GM06990 (cell line): Measurements from ENCODE around the gene HOXB6.

Source experiments
- DNase-seq: peaks from one replicate; pipeline ENCODE4 v3.0.0-alpha.2; 2011; ENCODE audit not compliant: insufficient read length; ENCODE audit errors: extremely low read depth
- H3K27me3 ChIP-seq: replicated peaks from 2 replicates; pipeline ENCODE4 v1.6.0; 2011; ENCODE audit warnings: low read length; ENCODE audit not compliant: control insufficient read depth, insufficient read depth
- H3K36me3 ChIP-seq: 2 replicates; pipeline ENCODE4 v1.5.1; 2011; ENCODE audit warnings: low read length; ENCODE audit not compliant: control insufficient read depth, insufficient read depth
- H3K4me3 ChIP-seq: replicated peaks from 2 replicates; pipeline ENCODE4 v1.5.1; 2011; ENCODE audit warnings: low read depth, mild to moderate bottlenecking, control low read depth, low read length
- TF ChIP-seq, protein P1 (sequence below): IDR thresholded peaks from 2 replicates; pipeline ENCODE4 v1.5.1; 2011; ENCODE audit warnings: low read length, control low read depth, mild to moderate bottlenecking, inconsistent platforms; ENCODE audit not compliant: insufficient read depth, poor library complexity, severe bottlenecking

The HOXB6 gene

DNA sequence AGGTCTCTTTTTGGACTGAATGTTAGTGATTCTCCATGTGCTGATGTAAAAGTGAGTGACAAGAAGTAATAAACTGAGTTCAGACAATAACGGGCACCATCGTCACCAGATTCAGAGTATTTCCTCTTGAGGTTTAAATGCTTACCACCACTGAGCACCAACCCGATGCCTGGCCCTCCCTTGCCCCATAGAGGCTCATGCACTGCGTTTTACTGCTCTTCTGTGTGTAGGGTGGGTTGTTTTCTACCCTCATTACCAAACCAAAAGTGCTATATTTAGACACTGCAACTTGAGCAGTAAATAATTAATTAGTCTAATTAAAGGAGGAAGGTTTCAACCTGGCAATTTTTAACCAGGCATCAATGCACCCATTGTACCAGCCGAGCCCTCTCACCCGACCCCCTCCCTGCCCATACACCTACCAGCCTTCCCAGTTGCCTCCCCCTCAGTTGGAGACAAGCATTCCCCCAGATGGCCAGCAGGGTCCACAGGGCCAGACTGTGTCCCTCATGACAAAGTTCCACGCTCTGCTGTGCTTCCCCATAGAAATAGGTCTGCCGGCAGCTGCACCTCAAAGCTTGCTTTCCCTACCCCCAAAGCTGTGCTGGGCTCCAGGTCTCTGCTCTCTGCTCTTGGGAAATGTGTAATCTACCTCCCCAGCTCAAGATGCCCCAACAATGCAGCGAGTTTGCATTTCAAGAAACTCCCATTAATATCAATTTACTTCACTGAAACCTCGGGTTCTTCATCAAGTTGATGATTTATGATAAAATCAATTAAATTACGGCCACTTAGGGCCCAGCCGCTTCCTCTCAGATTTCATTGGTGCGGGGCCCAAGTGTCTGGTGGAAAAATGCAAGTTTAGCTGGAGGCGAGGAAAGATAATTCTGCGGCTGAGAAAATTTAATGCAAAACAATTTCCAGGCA lies 42.6 kb downstream of the HOXB6 start:
- no peaks in the 10 kb centered on the region for H3K27me3 ChIP-seq
- DNase-seq, result no peak
- TF ChIP-seq, protein P1, sequence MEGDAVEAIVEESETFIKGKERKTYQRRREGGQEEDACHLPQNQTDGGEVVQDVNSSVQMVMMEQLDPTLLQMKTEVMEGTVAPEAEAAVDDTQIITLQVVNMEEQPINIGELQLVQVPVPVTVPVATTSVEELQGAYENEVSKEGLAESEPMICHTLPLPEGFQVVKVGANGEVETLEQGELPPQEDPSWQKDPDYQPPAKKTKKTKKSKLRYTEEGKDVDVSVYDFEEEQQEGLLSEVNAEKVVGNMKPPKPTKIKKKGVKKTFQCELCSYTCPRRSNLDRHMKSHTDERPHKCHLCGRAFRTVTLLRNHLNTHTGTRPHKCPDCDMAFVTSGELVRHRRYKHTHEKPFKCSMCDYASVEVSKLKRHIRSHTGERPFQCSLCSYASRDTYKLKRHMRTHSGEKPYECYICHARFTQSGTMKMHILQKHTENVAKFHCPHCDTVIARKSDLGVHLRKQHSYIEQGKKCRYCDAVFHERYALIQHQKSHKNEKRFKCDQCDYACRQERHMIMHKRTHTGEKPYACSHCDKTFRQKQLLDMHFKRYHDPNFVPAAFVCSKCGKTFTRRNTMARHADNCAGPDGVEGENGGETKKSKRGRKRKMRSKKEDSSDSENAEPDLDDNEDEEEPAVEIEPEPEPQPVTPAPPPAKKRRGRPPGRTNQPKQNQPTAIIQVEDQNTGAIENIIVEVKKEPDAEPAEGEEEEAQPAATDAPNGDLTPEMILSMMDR, result peak; percentile 15
- H3K36me3 ChIP-seq, result no peaks in the 10 kb centered on the region
- no peak overlapping the region for H3K4me3 ChIP-seq

DNA sequence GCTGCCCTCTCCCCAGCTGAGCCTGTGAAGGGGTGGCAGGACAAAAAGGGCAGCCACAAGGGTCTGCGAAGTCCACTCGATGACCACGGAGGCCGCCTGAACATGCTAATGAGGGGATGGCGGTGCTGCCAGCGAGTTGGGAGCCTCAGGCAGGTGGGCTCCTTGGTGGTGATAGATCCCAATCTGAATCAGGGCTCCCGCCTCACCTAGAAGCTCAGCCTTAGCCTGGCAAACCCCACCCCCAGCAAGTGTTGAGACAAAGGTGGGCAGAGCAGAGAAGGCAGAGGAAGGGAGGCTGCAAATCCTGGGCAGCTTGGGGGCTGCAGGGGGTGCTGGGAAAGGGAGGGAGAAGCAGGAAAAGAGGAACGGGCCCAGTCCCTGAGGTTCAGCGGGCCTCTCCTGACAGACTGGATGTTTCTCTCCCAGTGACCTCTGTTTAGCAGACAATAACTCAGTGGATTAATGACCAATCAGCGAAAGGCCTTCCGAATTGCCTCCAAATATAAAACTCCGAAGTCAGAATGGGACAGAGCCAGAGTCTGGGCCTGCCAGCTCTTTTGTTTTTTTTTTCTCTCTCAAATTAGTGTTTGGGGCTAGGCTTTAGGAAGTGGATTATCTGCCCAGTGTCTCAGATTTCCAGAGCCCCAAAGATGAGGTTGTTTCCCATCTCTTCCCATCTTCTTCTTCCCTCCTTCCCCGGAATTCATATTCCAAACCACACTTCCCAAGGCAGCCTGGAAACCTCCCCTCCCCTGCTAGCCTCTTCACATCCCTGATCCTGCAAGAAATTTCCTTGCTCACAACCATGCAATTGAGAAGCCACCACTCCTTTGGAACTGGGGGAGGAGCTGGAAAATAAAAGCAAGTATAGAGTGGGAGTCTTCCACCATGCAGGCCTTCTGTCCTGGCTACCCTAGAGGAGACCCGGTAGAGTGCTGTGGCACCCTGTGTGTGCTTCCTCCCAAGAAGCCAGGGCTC lies 44.7 kb downstream of the HOXB6 start:
- Histone ChIP-seq H3K4me3 (no peak overlapping the region), H3K36me3 (no peaks in the 10 kb centered on the region), H3K27me3 (no peaks in the 10 kb centered on the region)
- TF ChIP-seq, protein P1, result no peak
- DNase-seq, result no peak

DNA sequence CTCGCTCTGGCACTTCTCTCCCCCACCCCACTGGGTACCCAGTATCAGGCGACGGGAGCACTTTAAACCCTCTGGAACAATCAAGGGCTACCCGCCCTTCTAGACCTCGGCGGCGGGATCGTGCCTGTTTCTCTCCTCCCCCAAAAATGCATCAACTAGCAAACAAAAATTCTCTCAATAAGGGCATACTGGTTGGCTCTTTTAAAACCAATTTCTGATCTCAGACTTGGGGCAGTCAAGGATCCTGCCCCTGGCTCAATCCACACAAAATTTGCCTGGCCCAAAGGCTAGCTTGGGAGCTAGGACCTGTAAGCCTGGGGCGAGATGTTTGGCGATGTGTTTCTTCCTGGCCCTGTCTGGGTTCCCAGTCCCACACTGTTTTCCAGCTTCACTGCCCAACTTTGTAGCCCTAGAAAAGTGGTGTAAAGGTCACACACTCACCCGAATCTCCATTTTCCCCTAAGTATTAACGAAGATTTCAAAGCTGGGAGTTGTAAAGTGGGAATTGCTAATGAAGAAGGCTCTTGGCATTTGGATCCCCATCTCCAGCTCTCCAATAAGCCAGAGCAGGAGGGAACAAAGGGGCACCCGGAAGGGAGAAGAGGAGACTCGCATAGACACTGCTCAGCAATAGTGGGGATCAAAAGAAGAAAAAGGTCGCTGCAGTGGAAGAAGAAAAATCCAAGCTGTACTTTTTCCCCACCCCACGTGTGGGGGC lies 45.5 kb downstream of the HOXB6 start:
- Histone ChIP-seq H3K36me3 (no peaks in the 10 kb centered on the region), H3K27me3 (no peaks in the 10 kb centered on the region), H3K4me3 (no peak overlapping the region)
- DNase-seq, result no peak
- TF ChIP-seq, protein P1, result no peak

DNA sequence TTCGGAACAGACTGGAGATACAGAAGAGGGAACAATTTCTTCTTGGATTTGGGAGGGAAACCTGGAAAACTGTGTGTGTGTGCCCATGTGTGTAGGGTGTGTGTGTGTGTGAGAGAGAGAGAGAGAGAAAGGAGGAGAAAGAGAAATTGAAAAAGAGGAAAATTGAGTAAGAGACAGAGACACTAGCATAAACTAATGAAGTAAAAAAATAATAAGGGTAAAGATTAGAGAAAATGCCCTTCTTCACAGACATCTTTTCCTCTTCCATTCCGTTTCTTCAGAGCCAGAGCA lies 46.0 kb downstream of the HOXB6 start:
- no peaks in the 10 kb centered on the region for H3K27me3 ChIP-seq

More for the DNA sequence above, 46.0 kb downstream of the HOXB6 start:
- H3K36me3 ChIP-seq, result no peaks in the 10 kb centered on the region
- no peak overlapping the region for H3K4me3 ChIP-seq
- TF ChIP-seq, protein P1, result no peak
- no peak for DNase-seq
